GM12873 (cell line): Measurements from ENCODE around the gene ZNF292.

Experiments
- CTCF ChIP-seq: IDR thresholded peaks from 2 replicates; pipeline ENCODE4 v1.5.1; 2012; ENCODE audit warnings: low read depth, mild to moderate bottlenecking, moderate library complexity, low read length, control low read depth; ENCODE audit not compliant: insufficient read depth; ENCODE audit errors: missing control alignments

Gene ZNF292

DNA sequence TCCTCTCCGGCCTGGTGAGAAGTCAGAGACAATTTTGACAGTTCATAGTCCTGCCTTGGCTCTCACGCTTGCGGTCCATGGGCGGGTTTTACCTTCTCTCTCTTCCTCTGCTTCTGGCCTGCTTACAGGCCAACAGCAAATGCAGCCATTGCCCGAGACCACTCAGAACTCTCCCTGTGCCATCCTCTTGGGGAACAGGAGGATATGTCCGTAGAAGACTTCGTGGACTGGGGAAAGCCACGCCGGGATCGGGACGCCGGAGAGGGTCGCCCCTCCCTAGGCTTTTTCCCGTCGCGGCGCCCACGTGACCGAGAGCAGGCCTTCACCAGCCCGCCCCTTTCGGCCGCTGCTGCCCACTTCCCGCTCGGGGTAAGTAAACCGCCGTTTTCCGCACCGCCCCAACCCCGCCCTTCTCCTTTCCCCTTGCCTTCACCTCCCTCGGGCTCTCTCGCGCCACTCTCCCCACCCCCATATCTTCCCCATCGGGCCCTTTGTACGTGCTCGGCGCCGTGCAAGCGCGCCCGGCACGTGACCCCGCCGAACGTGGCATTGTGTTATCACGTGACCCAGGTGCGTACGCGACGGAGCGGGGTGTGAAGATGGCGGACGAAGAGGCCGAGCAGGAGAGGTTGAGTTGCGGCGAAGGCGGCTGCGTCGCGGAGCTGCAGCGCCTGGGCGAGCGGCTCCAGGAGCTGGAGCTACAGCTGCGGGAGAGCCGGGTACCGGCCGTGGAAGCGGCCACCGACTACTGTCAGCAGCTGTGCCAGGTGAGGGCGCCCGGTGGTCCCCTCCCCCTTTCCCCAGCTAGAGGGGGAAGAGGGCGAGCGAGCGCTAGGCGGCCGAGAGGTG lies at the start of gene ZNF292:
Gene ZNF292, plus strand, starts transcription at position 573 of the 849 bp plus-strand sequence. Its CDS starts 27 bp downstream, at position 600.
- TF ChIP-seq CTCF: no peak

DNA sequence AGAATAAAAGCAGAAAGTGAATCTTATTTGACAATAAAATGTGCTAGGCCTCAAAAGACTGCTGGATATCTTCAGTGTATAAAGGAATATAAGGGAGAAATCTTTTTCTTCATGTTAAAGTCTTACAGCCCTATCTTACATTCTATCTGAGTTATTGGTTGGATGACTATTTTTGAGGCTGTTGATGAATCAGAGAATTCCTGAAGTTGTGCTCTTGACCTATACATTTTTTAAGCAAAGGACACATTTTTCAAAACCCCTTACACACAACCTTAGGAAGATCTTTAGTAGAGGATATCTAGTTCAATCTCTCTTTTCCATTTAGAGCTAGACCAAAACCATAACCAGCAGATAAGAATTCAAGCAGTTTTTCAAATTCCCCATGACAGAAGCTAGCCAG lies 49.5 kb upstream of the ZNF292 start:
- TF ChIP-seq CTCF: no peak

DNA sequence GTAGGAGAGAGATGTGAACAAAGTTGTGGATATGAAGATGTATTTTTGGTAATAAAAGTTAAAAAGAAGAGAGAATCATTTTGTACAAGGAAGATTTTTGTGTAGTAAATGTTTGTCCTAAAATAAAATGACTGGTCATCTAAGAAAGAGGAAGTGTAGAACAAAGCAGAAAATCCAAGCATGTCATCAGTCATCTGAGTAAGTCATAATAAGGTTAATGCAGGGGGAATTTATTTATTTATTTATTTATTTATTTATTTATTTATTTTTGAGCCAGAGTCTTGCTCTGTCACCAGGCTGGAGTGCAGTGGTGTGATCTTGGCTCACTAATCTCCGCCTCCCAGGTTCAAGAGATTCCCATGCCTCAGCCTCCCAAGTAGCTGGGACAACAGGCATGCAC lies 44.7 kb upstream of the ZNF292 start:
- TF ChIP-seq CTCF: no peak

DNA sequence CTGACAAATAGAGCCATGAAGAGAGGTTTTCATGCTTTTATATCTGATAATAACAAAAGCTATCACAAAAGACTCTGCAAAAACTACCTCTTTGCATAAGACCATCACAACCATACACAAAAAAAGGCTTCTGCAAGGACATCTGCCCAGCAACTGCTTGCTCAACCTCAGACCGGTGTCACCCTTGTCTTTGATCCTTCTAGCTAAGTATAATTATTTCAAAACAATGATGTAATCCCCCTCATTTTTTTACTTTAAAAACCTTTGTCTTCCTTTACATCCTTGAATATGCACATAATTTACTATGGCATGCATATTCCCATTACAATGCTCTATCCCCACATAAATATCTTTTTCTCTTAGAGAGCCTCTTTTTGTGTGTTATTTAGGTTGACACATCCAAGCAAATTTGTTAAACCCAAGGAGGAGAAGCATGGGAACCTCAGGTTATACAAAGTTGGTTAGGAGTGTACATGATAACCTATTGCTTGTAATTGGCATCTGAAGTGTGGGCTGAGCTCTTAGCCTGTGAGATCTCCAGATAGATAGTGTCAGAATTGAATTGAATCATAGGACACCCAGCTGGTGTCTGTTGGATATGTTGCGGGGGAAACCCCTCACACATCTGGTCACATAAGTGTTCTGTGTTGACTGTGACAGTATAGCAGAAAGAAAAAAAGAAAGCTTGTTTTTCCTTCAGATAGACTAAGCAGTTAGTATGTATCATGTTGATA lies 39.8 kb upstream of the ZNF292 start:
- TF ChIP-seq CTCF: no peak

DNA sequence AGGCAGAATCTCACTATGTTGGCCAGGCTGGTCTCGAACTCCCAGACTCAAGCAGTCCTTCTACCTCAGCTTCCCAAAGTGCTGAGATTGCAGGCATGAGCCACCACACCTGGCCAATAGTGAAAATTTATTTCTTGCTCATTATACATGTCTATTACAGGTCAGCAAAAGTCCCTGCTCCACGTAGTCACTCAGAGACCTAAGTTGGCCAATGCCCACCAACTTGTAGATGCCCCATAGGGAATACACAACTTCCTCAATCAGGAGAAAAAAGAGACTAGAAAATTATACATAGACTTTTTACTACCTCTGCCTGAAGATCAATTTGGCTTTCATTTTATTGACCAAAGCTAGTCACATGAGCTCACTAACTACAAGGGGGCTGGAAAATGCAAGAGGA lies 38.4 kb upstream of the ZNF292 start:
- no peak for TF ChIP-seq CTCF

DNA sequence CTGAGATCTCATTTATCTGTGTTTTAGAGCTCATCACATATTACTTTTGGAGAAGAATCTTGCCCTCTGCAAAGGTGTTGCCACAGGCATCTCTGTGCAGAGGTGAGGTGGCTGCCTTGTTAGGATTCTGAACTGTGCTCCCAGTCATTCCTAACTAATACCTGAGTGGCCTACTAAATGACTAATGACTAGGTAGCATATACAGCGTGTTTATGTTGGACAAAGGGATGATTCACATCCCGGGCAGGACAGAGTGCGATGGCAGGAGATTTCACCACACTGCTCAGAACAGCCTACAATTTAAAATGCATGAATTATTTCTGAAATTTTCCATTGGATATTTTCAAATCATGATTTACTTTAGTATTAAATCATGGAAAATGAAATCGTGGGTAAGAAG lies 37.3 kb upstream of the ZNF292 start:
- no peak for TF ChIP-seq CTCF

- no peak for TF ChIP-seq CTCF
Observed at GRCh38 chr6:87122477-87122876, 32.9 kb upstream of the ZNF292 start.
